RWPE2 (cell line): ENCODE data around the gene SV2C.

Experiments used
- ATAC-seq: fragments of 200-7000 bp; cut with Tn5 transposase; 3 replicates; pipeline ENCODE4 v1.9.1; 2021; ENCODE audit warnings: low read depth
- DNase-seq: peaks from one replicate; pipeline ENCODE4 v3.0.0-alpha.2; 2020; ENCODE audit warnings: low spot score
- H3K27ac ChIP-seq: fragments of 450-650 bp; 2 replicates; pipeline ENCODE4 v1.5.1; 2017; ENCODE audit warnings: mild to moderate bottlenecking; ENCODE audit not compliant: poor library complexity, severe bottlenecking
- H3K27me3 ChIP-seq: fragments of 250-450 bp; sonication (Bioruptor Pico); 2 replicates; pipeline ENCODE4 v1.5.1; 2021; ENCODE audit warnings: mild to moderate bottlenecking, moderate library complexity; ENCODE audit not compliant: insufficient read depth, poor library complexity, severe bottlenecking
- H3K36me3 ChIP-seq: fragments of 250-450 bp; sonication (Bioruptor Pico); 2 replicates; pipeline ENCODE4 v1.5.1; 2020; ENCODE audit warnings: low read depth, mild to moderate bottlenecking, moderate library complexity
- H3K4me1 ChIP-seq: fragments of 250-450 bp; sonication (Bioruptor Pico); 2 replicates; pipeline ENCODE4 v1.5.1; 2021; ENCODE audit warnings: mild to moderate bottlenecking, moderate library complexity; ENCODE audit not compliant: insufficient read depth, poor library complexity, severe bottlenecking
- H3K4me3 ChIP-seq: fragments of 250-450 bp; sonication (Bioruptor Pico); 2 replicates; pipeline ENCODE4 v1.5.1; 2021; ENCODE audit warnings: mild to moderate bottlenecking, moderate library complexity; ENCODE audit not compliant: severe bottlenecking
- H3K9me3 ChIP-seq: fragments of 250-450 bp; sonication (Bioruptor Pico); 2 replicates; pipeline ENCODE4 v1.5.1; 2021; ENCODE audit warnings: mild to moderate bottlenecking, moderate library complexity; ENCODE audit not compliant: severe bottlenecking
- TF ChIP-seq, protein P1 (sequence below): fragments of 450-650 bp; IDR thresholded peaks from one replicate; pipeline ENCODE4 v1.5.1; 2017; ENCODE audit warnings: mild to moderate bottlenecking, moderate library complexity; ENCODE audit not compliant: poor library complexity, severe bottlenecking

SV2C gene

DNA sequence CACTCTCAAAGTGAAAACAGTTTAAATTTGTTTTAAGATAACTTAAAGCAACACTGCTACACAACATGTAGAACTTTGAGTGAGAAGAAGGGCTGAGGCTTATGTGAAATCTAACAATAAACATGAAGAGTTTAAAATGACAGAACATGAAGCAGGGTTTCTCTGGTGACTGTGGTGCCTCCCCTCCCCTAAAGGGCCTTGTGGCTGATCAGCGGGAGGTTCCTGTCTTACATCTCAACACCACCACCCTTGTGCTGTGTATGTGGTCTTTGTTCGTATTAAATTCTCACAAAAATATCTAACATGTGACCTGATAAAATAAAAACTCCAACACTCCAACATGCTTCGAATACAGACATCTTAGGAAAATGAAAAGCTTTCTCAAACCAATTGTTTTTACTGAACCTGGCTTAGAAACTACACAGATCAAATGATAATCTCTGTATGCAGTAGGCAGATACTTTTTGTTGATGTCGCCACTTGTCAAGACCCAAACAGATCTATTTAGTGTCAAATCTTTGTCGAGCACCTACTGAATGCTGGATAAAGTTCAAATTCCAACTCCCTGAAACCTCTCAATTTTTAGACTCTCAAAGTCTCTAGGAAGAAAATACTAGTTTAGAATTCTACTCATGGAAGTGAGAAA lies 310.0 kb downstream of the SV2C start:
- ATAC-seq: no peak

DNA sequence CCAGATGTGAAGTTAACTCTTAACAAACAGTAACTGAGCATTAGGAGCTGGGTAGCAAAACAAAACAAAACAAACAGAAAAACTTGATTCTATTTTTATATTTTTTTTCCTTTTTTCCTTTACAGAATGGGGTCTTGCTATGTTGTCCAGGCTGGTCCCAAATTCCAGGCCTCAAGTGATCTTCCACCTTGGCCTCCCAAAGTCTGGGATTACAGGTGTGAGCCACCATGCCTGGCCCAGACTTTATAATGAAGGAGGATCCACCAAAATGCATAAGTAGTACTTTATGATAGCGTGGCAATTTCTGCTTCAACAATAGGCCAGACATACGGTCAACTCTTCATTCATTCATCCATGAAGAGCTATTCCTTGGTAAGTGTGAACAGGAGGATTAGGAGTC lies 314.0 kb downstream of the SV2C start:
- Histone ChIP-seq H3K27ac (no peak overlapping the region), H3K4me3 (no peak overlapping the region), H3K36me3 (no peaks in the 10 kb centered on the region), H3K9me3 (no peaks in the 10 kb centered on the region), H3K27me3 (peaks cover 11% of the 10 kb centered on the region), H3K4me1 (no peaks in the 10 kb centered on the region)
- no peak for ATAC-seq
- no peak for DNase-seq
- TF ChIP-seq, protein P1, sequence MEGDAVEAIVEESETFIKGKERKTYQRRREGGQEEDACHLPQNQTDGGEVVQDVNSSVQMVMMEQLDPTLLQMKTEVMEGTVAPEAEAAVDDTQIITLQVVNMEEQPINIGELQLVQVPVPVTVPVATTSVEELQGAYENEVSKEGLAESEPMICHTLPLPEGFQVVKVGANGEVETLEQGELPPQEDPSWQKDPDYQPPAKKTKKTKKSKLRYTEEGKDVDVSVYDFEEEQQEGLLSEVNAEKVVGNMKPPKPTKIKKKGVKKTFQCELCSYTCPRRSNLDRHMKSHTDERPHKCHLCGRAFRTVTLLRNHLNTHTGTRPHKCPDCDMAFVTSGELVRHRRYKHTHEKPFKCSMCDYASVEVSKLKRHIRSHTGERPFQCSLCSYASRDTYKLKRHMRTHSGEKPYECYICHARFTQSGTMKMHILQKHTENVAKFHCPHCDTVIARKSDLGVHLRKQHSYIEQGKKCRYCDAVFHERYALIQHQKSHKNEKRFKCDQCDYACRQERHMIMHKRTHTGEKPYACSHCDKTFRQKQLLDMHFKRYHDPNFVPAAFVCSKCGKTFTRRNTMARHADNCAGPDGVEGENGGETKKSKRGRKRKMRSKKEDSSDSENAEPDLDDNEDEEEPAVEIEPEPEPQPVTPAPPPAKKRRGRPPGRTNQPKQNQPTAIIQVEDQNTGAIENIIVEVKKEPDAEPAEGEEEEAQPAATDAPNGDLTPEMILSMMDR: no peak

More for the DNA sequence above, 310.0 kb downstream of the SV2C start:
- no peaks in the 10 kb centered on the region for H3K36me3 ChIP-seq
- no peaks in the 10 kb centered on the region for H3K9me3 ChIP-seq
- no peaks in the 10 kb centered on the region for H3K4me1 ChIP-seq
- no peak for DNase-seq
- H3K4me3 ChIP-seq: no peak overlapping the region
- TF ChIP-seq, protein P1: no peak
- no peaks in the 10 kb centered on the region for H3K27me3 ChIP-seq
- no peak overlapping the region for H3K27ac ChIP-seq

DNA sequence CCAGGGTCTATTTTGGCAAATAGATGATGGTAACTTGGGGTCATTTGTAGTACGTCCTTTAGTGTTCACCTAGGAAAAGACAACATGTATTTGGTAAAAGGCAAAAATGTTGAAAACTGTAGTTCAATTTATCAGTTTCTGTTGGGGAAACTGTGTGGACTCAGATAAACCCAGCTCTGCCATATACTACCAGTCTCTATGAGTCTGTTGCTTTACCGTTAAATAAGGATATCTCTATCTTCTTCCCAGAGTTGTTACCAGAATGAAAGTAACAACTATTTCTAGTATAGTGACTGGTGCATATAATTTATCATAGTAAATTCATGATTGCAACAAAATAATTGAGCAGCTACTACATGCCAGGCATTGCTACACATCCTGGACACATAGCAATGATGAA lies 316.1 kb downstream of the SV2C start:
- no peaks in the 10 kb centered on the region for H3K4me1 ChIP-seq
- DNase-seq: no peak
- no peak overlapping the region for H3K27ac ChIP-seq
- H3K27me3 ChIP-seq: peaks cover 24% of the 10 kb centered on the region
- no peak for ATAC-seq
- H3K4me3 ChIP-seq: no peak overlapping the region
- H3K9me3 ChIP-seq: no peaks in the 10 kb centered on the region
- H3K36me3 ChIP-seq: no peaks in the 10 kb centered on the region
- TF ChIP-seq, protein P1: no peak

DNA sequence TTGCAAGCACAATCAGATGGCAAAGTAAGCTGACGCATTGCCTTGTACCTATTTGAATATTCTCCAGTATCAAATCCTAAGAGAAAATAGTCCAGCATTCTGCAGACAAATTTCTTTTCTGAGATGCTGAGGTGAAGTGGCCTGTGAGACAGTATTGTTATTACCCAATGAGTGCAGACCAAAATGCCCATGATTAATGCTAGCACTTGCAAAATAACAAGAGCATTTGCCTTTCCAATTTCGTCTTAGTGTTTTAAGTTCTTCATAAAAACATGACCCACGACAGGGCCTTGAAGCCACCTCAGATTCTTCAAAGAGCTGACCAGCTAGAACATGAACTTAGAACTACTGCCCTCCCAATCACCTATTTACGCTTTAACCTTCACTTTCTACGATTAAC lies 317.3 kb downstream of the SV2C start:
- Histone ChIP-seq H3K27ac (no peak overlapping the region), H3K4me3 (no peak overlapping the region), H3K4me1 (no peaks in the 10 kb centered on the region), H3K36me3 (no peaks in the 10 kb centered on the region), H3K9me3 (no peaks in the 10 kb centered on the region), H3K27me3 (peaks cover 29% of the 10 kb centered on the region)
- TF ChIP-seq, protein P1: no peak
- ATAC-seq: no peak
- DNase-seq: no peak

DNA sequence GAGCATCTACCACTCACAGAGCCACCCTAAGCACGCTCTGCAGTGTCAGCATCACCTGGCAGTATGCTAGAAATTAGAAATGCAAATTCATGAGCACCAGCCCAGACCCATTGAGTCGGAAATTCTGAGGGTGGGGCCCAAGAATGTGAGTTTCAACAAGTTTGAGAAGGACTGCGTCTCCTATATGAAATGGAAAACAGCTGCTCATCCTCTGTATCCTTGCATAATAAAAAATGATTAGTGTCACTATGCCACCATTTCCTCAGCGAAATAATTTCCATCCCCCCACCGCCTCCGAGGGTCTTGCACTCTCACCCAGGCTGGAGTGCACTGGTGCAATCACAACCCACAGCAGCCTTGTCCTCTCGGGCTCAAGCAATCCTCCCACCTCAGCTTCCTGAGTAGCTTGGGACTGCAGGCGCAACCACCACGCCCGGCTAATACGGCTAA lies 318.6 kb downstream of the SV2C start:
- Histone ChIP-seq H3K9me3 (no peaks in the 10 kb centered on the region), H3K36me3 (no peaks in the 10 kb centered on the region), H3K27me3 (peaks cover 29% of the 10 kb centered on the region), H3K4me3 (no peak overlapping the region), H3K4me1 (no peaks in the 10 kb centered on the region), H3K27ac (no peak overlapping the region)
- no peak for DNase-seq
- no peak for ATAC-seq
- TF ChIP-seq, protein P1: no peak
